ENCODE results near the gene ZNF862. TPM values are rescaled to one million over a fixed set of nuclear protein-coding genes. Genes with fewer than 3 reads are reported as not detected.
A peak's percentile ranks its signal among the peaks of the same experiment; 100 is the strongest.

Gene ZNF862
- total RNA-seq, 1 donor: 8.5 TPM

DNA sequence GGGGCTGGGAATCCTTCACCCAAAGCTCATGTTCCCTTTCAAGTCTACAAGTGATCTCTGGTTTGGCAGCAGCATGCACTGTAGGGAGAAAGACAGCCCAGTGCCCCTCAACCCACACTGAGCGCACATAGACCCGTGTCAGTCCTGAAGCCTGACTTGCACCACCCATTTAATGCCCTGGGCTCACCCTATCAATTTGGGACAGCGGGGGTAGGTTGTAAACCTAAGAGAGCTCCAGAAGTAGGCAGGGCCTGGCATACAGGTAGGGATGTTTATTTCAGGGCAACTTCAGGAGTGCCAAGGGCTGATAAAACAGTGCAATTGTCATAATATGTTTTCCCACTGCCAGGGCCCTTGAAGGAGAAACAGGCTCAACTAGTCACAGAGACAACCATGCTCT lies 32.1 kb downstream of the ZNF862 start:
- H3K9me3 ChIP-seq (ENCODE audit: low read depth, low read length): no peaks in the 10 kb centered on the region
- no peaks in the 10 kb centered on the region for H3K27me3 ChIP-seq (ENCODE audit: insufficient read depth, low read length)
- peaks cover 96% of the 10 kb centered on the region for H3K4me1 ChIP-seq (ENCODE audit: insufficient read depth, low read length)
- no peak overlapping the region for H3K4me3 ChIP-seq (ENCODE audit: low read length)

DNA sequence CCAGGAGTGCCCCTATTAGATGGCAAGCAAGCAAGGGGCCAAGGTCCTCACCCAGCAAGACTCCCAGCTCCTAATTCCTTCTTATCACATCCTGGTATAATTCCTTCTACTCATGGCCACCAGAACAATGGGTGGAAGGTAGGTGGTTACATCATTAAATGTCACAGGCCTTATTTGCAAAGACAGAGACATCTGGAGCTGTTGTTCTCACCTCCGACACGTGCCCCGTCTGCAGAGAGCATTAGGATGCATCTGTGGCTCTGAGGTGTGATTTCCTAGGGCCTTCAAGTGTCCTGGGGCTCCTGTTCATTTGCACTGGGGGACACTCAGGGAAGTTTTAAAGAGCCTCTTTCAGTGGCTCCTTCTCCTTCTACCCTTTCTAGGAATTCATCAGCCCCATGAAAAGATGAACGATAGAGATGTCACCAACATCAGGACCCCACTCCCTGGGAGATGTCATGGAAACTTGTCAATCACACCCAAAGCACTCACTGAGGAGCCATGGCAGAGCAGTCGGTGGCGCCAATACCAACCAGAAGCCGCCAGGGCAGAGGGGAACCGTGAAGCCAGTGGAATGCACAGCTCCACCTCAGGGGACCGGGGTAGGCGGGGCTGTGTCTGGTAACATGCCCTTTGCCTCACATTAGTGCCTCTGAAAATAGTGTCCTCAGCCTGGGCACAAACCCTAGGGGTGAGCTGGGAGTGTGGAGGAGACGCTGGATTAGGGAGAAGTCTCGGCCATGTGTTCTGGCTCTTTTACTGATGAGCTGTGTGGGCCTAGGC lies 32.7 kb downstream of the ZNF862 start:
- peaks cover 96% of the 10 kb centered on the region for H3K4me1 ChIP-seq (ENCODE audit: insufficient read depth, low read length)
- H3K9me3 ChIP-seq (ENCODE audit: low read depth, low read length): no peaks in the 10 kb centered on the region
- H3K27me3 ChIP-seq (ENCODE audit: insufficient read depth, low read length): no peaks in the 10 kb centered on the region
- no peak overlapping the region for H3K4me3 ChIP-seq (ENCODE audit: low read length)

DNA sequence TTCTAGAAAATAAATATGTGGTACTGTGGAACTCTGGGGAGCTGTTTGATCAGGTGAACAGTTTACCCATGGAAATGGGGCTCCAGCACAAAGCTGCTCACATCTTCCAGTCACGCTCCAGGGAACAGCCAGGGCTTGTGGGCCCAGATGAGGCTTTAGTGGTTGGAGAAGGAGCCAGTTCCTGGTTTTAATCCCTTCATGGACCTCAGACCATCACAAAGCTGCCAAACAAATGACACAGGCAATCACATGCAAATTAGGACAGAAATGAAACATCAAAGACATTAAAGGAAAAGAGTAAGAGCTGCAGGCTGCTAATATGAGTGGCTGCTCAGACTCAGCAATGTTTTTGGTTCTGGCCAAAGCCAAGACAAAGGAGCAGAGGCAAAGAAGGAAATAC lies 33.4 kb downstream of the ZNF862 start:
- peaks cover 89% of the 10 kb centered on the region for H3K4me1 ChIP-seq (ENCODE audit: insufficient read depth, low read length)
- no peak overlapping the region for H3K4me3 ChIP-seq (ENCODE audit: low read length)
- H3K27me3 ChIP-seq (ENCODE audit: insufficient read depth, low read length): no peaks in the 10 kb centered on the region
- H3K9me3 ChIP-seq (ENCODE audit: low read depth, low read length): no peaks in the 10 kb centered on the region

DNA sequence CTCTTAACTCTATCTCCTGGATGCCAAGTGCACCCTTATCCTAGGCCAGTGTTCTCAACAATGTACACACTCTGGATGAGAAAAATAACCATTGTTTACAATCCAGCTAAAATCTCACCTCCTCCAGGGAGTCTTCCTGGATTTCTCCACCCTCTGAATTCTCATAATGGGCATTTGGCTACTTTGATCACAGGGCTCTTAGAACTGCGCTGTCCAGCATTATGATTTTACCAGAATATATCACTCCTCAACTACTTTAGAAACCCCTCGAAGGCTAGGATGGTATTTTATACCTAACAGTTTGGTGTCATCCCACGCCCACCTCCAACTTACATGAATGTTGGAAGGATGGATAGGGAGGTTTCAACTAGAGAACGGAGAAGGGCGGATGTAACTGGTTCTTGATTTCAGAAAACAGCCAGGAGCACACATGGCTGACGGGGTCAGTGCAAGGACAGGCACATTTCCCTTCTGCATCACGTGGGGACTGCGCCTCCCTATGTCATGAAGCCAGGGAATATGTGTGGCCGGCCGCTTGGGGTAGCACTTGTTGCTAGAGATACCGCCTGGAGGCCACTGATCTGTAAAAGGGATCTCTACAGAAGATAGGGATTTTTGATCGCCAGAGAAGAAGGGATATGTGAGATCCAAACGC lies 34.4 kb downstream of the ZNF862 start:
- H3K27me3 ChIP-seq (ENCODE audit: insufficient read depth, low read length): no peaks in the 10 kb centered on the region
- H3K9me3 ChIP-seq (ENCODE audit: low read depth, low read length): no peaks in the 10 kb centered on the region
- H3K4me1 ChIP-seq (ENCODE audit: insufficient read depth, low read length): peaks cover 80% of the 10 kb centered on the region
- H3K4me3 ChIP-seq (ENCODE audit: low read length): peak overlapping the region; percentile 75

DNA sequence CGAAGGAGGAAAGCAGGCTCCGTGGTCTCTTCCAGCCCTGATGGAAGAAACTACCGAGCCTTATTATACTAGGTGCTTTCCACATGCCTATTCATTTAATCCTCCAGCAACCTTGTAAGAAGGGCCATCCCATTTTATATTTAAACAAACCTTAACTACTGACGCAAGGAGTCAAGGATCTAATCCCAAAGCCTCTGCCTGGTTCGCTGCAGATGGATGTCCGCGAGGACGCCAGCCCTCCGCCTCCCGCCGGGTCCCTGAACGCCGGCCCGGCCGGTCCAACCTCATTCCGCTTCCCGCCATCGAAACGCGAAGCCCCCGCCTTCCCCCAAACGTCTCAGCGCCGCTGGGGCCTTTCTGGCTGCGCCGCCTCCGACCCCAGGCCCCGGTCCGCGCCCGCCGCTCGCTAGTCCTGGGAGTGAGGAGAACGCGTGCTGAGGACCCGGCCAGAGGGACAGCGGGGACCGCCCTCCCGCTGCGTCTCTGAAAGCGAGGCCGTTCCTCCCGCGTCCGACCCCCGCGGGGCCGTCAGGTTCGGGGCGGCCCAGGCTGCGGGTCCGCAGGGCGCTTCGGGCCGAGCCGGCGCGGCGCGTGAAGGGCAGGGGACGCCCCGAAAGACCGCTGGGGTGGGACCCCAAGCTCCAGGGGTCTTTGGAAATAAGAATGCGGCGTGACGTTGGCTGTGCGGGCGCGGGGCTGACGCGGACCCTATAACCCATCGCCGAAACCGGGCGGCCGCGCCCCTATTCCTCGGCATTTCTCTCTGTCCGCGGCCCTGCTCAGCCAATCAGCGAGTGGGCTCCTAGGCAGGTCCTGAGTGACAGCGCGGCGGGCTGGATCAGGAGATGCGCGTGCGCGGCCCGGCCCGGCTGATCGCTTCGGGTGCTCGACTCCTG lies 35.1 kb downstream of the ZNF862 start, which contains the start of gene ATP6V0E2:
Gene ATP6V0E2 (plus strand): TSS at position 896 of the 896 bp plus-strand sequence. CDS start 97 bp downstream, outside the sequence.
- Histone ChIP-seq H3K4me1 (ENCODE audit: insufficient read depth, low read length) (peaks cover 72% of the 10 kb centered on the region), H3K27me3 (ENCODE audit: insufficient read depth, low read length) (no peaks in the 10 kb centered on the region), H3K4me3 (ENCODE audit: low read length) (peak within 1 kb of the TSS; percentile 75), H3K9me3 (ENCODE audit: low read depth, low read length) (no peaks in the 10 kb centered on the region)

DNA sequence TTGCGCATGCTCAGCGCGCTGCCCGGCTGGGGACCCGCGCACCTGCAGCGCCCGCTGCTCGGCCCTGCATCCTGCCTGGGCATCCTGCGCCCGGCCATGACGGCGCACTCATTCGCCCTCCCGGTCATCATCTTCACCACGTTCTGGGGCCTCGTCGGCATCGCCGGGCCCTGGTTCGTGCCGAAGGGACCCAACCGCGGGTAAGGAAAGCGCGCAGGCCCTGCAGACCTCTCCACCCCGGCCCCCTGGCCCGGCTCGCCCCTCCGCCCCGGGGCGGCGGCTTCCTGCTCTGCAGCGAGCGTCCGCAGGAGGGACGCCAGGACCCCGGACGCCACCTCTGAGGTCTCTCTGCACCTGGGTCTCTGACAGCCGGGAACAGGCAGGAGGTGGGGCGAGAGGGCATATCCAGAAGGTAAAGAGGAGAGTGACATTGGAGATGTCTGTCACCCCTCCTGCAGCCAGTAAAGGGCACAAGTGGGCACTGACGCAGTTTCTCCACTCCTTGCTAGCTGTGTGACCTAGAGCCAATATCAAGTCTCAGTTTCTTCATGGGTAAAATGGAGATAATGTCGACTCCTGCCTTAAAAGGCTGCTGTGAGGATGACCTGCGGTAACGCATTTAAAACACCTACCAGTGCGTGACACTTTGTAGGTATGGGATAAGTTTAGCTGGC lies 35.9 kb downstream of the ZNF862 start:
- peaks cover 64% of the 10 kb centered on the region for H3K4me1 ChIP-seq (ENCODE audit: insufficient read depth, low read length)
- peak overlapping the region; percentile 75 for H3K4me3 ChIP-seq (ENCODE audit: low read length)
- H3K9me3 ChIP-seq (ENCODE audit: low read depth, low read length): no peaks in the 10 kb centered on the region
- no peaks in the 10 kb centered on the region for H3K27me3 ChIP-seq (ENCODE audit: insufficient read depth, low read length)

DNA sequence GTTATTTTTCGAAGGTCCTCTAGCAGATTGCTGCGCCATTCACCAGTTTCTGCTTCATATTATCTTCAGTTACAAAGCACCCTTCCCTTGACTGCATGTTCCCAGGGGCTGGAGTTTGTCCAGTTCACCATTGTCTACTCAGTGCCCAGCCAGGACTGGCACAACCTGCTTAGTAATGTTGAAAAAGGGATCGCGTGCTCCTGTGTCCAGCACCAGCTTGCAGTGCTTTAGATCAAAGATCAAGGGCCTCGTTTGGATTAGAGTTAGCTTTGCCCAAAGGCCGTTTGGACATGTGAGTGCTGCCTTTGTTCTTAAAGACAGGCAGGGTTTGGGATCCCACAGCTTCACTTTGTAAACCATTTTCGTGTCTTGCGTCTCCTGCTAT lies 36.5 kb downstream of the ZNF862 start:
- no peaks in the 10 kb centered on the region for H3K9me3 ChIP-seq (ENCODE audit: low read depth, low read length)
- peaks cover 59% of the 10 kb centered on the region for H3K4me1 ChIP-seq (ENCODE audit: insufficient read depth, low read length)
- peak overlapping the region; percentile 75 for H3K4me3 ChIP-seq (ENCODE audit: low read length)
- H3K27me3 ChIP-seq (ENCODE audit: insufficient read depth, low read length): no peaks in the 10 kb centered on the region

DNA sequence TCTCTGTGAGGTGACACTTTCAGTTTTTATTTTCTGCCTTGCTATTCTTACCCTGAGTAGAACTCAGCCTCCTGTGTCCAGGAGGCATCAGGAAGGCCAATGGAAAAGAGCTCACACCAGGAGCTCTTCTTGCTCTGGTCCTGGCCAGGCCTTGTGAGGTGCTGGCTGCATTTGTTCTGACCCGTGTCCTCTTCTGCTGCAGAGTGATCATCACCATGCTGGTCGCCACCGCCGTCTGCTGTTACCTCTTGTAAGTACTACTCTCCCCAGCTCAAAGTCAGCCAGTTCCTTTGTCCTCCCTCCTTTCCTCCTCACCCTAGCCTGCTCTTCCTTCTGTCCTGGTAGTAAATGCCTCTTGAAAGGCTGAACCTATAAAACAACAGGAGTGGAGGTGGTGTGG lies 37.2 kb downstream of the ZNF862 start:
- no peaks in the 10 kb centered on the region for H3K27me3 ChIP-seq (ENCODE audit: insufficient read depth, low read length)
- H3K4me1 ChIP-seq (ENCODE audit: insufficient read depth, low read length): peaks cover 51% of the 10 kb centered on the region
- H3K9me3 ChIP-seq (ENCODE audit: low read depth, low read length): no peaks in the 10 kb centered on the region
- H3K4me3 ChIP-seq (ENCODE audit: low read length): no peak overlapping the region

DNA sequence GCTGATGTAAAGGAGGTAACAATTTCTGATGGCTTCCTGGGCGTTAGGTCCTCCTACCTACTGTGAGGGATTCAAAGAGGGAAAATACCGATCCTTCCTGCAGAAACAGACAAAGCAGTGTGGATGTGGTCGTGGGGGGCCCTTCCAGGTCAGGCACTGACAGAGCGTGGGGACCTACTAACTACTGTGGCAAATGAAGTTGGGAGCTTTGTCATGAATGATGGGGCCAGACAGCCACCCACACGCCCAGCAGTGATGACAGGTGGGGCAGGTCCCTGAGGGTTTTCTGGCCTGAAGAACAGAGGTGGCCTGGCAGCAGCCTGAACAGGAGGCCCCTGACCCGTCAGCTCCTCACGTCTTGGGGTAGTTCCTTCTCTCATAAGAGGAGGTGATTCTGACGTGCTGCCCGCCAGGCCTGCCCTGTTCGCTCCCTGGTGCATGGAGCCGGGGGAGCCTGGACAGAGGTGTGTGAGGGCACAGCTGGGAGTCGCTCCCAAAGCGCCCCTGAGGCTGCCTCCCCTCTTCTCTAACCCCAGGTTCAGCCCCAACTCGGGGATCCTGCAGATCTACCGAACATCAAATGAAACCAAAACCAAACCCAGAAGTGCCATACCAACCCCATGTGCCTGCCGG lies 39.8 kb downstream of the ZNF862 start:
- no peak overlapping the region for H3K4me3 ChIP-seq (ENCODE audit: low read length)
- H3K9me3 ChIP-seq (ENCODE audit: low read depth, low read length): no peaks in the 10 kb centered on the region
- H3K4me1 ChIP-seq (ENCODE audit: insufficient read depth, low read length): peaks cover 26% of the 10 kb centered on the region
- H3K27me3 ChIP-seq (ENCODE audit: insufficient read depth, low read length): no peaks in the 10 kb centered on the region

DNA sequence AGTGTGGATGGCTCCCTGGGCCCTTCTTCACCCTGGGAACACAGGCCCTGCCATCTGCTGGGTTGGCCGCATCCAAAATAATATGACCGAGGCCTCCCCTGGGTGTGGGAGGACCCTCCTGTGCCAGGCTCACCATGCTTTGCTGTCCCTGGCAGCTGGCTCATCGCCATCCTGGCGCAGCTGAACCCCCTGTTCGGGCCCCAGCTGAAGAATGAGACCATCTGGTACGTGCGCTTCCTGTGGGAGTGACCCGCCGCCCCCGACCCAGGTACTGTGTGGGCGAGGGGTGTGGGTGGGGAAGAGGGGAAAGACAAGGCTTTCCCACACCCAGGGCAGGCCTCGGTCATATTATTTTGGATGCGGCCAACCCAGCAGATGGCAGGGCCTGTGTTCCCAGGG lies 40.3 kb downstream of the ZNF862 start:
- peaks cover 21% of the 10 kb centered on the region for H3K4me1 ChIP-seq (ENCODE audit: insufficient read depth, low read length)
- no peaks in the 10 kb centered on the region for H3K27me3 ChIP-seq (ENCODE audit: insufficient read depth, low read length)
- H3K9me3 ChIP-seq (ENCODE audit: low read depth, low read length): no peaks in the 10 kb centered on the region
- no peak overlapping the region for H3K4me3 ChIP-seq (ENCODE audit: low read length)

DNA sequence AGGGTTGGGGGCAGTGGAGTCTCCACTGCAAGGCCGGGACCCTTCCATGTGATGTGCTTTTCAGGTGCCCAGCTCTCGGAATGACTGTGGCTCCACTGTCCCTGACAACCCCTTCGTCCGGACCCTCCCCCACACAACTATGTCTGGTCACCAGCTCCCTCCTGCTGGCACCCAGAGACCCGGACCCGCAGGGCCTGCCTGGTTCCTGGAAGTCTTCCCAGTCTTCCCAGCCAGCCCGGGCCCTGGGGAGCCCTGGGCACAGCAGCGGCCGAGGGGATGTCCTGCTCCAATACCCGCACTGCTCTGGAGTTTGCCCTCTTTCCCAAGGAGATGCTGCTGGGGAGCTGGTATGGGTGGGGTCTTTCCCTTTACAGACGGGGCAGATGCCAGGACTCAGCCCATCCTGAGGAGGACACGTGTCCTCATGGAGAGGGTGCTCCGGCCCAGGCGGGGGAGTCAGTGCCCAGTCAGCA lies 41.1 kb downstream of the ZNF862 start:
- Histone ChIP-seq H3K27me3 (ENCODE audit: insufficient read depth, low read length) (no peaks in the 10 kb centered on the region), H3K4me1 (ENCODE audit: insufficient read depth, low read length) (peaks cover 16% of the 10 kb centered on the region), H3K4me3 (ENCODE audit: low read length) (no peak overlapping the region), H3K9me3 (ENCODE audit: low read depth, low read length) (no peaks in the 10 kb centered on the region)

DNA sequence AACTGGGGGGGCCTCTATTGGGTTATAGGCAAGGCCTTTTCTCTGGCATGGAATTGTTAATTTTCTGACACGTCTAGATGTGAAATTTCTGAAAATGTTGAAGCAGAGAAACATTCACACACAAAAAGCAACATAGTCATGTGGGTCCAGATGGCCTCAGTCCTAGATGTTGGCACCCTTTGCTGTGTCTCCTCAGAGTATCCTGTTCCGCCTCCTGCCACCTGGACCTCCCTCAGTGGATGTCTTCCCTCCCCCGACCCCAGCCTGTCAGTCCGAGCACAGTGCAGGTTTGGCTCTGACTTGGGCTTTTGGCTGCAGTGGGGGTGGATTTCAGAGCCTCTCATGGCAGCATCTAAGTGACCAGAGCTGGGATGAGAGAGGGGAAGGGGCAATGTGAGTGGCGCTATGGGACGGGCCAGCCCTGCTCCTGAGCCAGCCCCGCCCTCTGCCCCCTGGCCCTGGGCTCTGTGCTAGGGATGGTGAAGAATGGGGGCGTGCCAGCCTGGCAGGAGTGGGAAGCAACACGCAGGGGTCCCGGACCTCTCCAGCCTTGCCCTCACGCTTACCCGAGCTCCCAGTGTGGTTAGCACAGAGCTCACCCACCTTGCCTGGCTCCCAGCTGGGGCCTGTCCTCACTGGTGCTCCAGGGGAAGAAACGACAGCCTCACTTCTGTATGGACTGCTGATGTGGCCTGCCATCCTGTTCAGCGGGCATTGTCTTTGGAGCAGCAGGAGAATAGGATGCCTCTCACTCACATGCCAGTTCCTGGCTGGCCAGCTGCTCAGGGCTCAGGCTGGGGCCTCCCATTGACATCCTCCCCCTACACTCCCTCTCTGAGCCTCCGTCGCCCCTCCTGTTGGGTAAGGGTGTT lies 41.8 kb downstream of the ZNF862 start:
- no peak overlapping the region for H3K4me3 ChIP-seq (ENCODE audit: low read length)
- no peaks in the 10 kb centered on the region for H3K27me3 ChIP-seq (ENCODE audit: insufficient read depth, low read length)
- peaks cover 9% of the 10 kb centered on the region for H3K4me1 ChIP-seq (ENCODE audit: insufficient read depth, low read length)
- no peaks in the 10 kb centered on the region for H3K9me3 ChIP-seq (ENCODE audit: low read depth, low read length)

DNA sequence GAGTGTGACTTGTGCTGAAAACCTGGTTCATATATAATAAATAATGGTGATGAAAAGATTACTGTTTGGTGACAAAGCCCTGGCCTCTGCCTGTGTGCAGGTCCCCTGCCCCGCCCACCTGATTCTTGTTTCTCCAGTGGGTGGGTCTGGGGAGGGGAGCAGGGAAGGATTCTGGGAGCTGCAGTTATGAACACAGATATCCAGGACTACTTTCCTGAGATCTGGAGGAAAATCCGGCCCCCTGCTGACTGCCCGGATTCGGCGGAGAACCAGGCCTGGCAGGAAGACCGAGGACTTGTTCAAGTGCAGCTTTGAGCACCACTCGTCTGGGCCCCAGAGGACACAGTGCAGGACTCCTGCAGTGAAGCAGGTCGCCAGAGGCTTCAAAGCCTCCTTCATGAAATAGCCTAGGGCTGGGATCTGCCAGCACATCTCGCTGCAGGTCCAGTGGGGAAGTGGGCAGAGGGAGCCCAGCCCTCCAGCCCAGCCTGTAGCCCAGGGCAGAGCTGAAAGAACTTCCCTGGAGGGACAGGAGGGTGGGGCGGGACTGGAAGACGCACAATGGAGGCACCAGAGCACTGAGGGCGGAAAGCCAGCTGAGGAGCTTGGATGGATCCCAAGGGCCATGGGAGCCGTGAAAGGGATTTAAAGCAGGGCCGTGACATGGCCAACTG lies 42.6 kb downstream of the ZNF862 start:
- H3K4me1 ChIP-seq (ENCODE audit: insufficient read depth, low read length): peaks cover 1% of the 10 kb centered on the region
- H3K27me3 ChIP-seq (ENCODE audit: insufficient read depth, low read length): no peaks in the 10 kb centered on the region
- no peak overlapping the region for H3K4me3 ChIP-seq (ENCODE audit: low read length)
- no peaks in the 10 kb centered on the region for H3K9me3 ChIP-seq (ENCODE audit: low read depth, low read length)
